Loucy (cell line): ENCODE measurements around the gene MGRN1.

Source experiments
- H2AFZ ChIP-seq: fragments of 200-600 bp; sonication (generic); 2 replicates; pipeline ENCODE4 v1.6.0; 2016; ENCODE audit warnings: antibody characterized with exemption, mild to moderate bottlenecking, low read length, moderate library complexity
- H3F3A ChIP-seq: fragments of 200-600 bp; 2 replicates; pipeline ENCODE4 v1.6.0; 2016; ENCODE audit warnings: antibody characterized with exemption, low read depth, mild to moderate bottlenecking
- H3K27me3 ChIP-seq: fragments of 200-600 bp; sonication (generic); 2 replicates; pipeline ENCODE4 v1.6.1; 2014; ENCODE audit warnings: low read length, mild to moderate bottlenecking; ENCODE audit not compliant: insufficient read depth, poor library complexity, severe bottlenecking
- H3K36me3 ChIP-seq: fragments of 200-600 bp; sonication (generic); 2 replicates; pipeline ENCODE4 v1.6.1; 2016; ENCODE audit warnings: low read length; ENCODE audit not compliant: insufficient read depth
- H3K4me1 ChIP-seq: fragments of 200-600 bp; sonication (generic); 2 replicates; pipeline ENCODE4 v1.5.1; 2014; ENCODE audit warnings: low read length, mild to moderate bottlenecking; ENCODE audit not compliant: insufficient read depth, poor library complexity, severe bottlenecking
- H3K4me2 ChIP-seq: fragments of 200-600 bp; sonication (generic); 2 replicates; pipeline ENCODE4 v1.6.0; 2014; ENCODE audit warnings: antibody characterized with exemption, low read length, low read depth, mild to moderate bottlenecking; ENCODE audit not compliant: poor library complexity, severe bottlenecking
- H3K4me3 ChIP-seq: fragments of 200-600 bp; sonication (generic); 2 replicates; pipeline ENCODE4 v1.5.1; 2014; ENCODE audit warnings: low read length, mild to moderate bottlenecking, mixed read lengths; ENCODE audit not compliant: poor library complexity, severe bottlenecking
- H3K79me2 ChIP-seq: fragments of 200-600 bp; sonication (generic); 2 replicates; pipeline ENCODE4 v1.6.1; 2014; ENCODE audit warnings: low read length; ENCODE audit not compliant: insufficient read depth
- H3K9ac ChIP-seq: fragments of 200-600 bp; sonication (generic); 2 replicates; pipeline ENCODE4 v1.6.0; 2014; ENCODE audit warnings: mild to moderate bottlenecking, low read depth, low read length, moderate library complexity; ENCODE audit not compliant: poor library complexity, severe bottlenecking
- H3K9me2 ChIP-seq: fragments of 200-600 bp; sonication (generic); replicated peaks from 2 replicates; pipeline ENCODE4 v1.6.1; 2016; ENCODE audit warnings: low read depth, low read length, mixed read lengths
- H3K9me3 ChIP-seq: fragments of 200-600 bp; sonication (generic); 2 replicates; pipeline ENCODE4 v1.6.1; 2014; ENCODE audit warnings: mild to moderate bottlenecking, antibody characterized with exemption, low read length, low read depth; ENCODE audit not compliant: insufficient read depth
- H4K20me1 ChIP-seq: fragments of 200-600 bp; sonication (generic); 2 replicates; pipeline ENCODE4 v1.6.0; 2014; ENCODE audit warnings: antibody characterized with exemption, low read length, mild to moderate bottlenecking; ENCODE audit not compliant: insufficient read depth, poor library complexity, severe bottlenecking
- CTCF ChIP-seq: fragments of 200-600 bp; sonication (generic); conservative IDR thresholded peaks from 2 replicates; pipeline ENCODE4 v1.5.1; 2014; ENCODE audit warnings: mild to moderate bottlenecking, antibody characterized with exemption, low read length
- EZH2phosphoT487 ChIP-seq: fragments of 200-600 bp; IDR thresholded peaks from 2 replicates; pipeline ENCODE4 v1.6.1; 2018; ENCODE audit warnings: antibody characterized with exemption, mild to moderate bottlenecking, moderate library complexity, borderline replicate concordance

Gene MGRN1

GRCh38 chr16:4609200-4610010, 15.2 kb upstream of the MGRN1 start:
- H4K20me1 ChIP-seq = peaks cover 16% of the 10 kb centered on the region

GRCh38 chr16:4610011-4611005, 14.3 kb upstream of the MGRN1 start:
- Histone ChIP-seq H3K9ac (no peak overlapping the region), H3K4me3 (no peak overlapping the region), H3K27me3 (no peaks in the 10 kb centered on the region), H2AFZ (no peak overlapping the region), H4K20me1 (peaks cover 16% of the 10 kb centered on the region), H3K79me2 (peaks cover 47% of the 10 kb centered on the region), H3F3A (no peaks in the 10 kb centered on the region), H3K4me2 (no peak overlapping the region), H3K4me1 (peaks cover 6% of the 10 kb centered on the region), H3K36me3 (no peaks in the 10 kb centered on the region), H3K9me3 (no peaks in the 10 kb centered on the region), H3K9me2 (no peaks in the 10 kb centered on the region)
- TF ChIP-seq EZH2phosphoT487 (no peak), CTCF (no peak)

More at GRCh38 chr16:4609200-4610010, 15.2 kb upstream of the MGRN1 start:
- H3K9me2 ChIP-seq = no peaks in the 10 kb centered on the region
- H3K4me3 ChIP-seq = no peak overlapping the region
- no peak overlapping the region for H3K9ac ChIP-seq
- H2AFZ ChIP-seq = no peak overlapping the region
- no peaks in the 10 kb centered on the region for H3K9me3 ChIP-seq
- peaks cover 3% of the 10 kb centered on the region for H3K4me1 ChIP-seq
- peaks cover 45% of the 10 kb centered on the region for H3K79me2 ChIP-seq
- H3K36me3 ChIP-seq = no peaks in the 10 kb centered on the region
- H3K4me2 ChIP-seq = no peak overlapping the region
- TF ChIP-seq EZH2phosphoT487 = no peak
- TF ChIP-seq CTCF = no peak
- H3K27me3 ChIP-seq = no peaks in the 10 kb centered on the region
- H3F3A ChIP-seq = no peaks in the 10 kb centered on the region

GRCh38 chr16:4611337-4612021, 13.1 kb upstream of the MGRN1 start:
- H3K79me2 ChIP-seq = peaks cover 47% of the 10 kb centered on the region

More at GRCh38 chr16:4611337-4612021, 13.1 kb upstream of the MGRN1 start:
- Histone ChIP-seq H4K20me1 (peaks cover 16% of the 10 kb centered on the region), H3K9me3 (no peaks in the 10 kb centered on the region), H2AFZ (no peak overlapping the region), H3K9ac (no peak overlapping the region), H3K9me2 (no peaks in the 10 kb centered on the region), H3K4me3 (no peak overlapping the region), H3K27me3 (no peaks in the 10 kb centered on the region), H3K36me3 (no peaks in the 10 kb centered on the region), H3K4me2 (peak overlapping the region; percentile 24), H3K4me1 (peaks cover 12% of the 10 kb centered on the region), H3F3A (no peaks in the 10 kb centered on the region)
- TF ChIP-seq CTCF = no peak
- no peak for TF ChIP-seq EZH2phosphoT487
